PC-9 (cell line): Measurements from ENCODE around the gene RASSF4.

Experiments used
- EZH2 ChIP-seq: fragments of 200-600 bp; sonication (generic); IDR thresholded peaks from 2 replicates; pipeline ENCODE4 v1.8.0; 2017; ENCODE audit warnings: antibody characterized with exemption, low read depth
- TF ChIP-seq, protein P1 (sequence below): fragments of 200-600 bp; sonication (generic); conservative IDR thresholded peaks from 2 replicates; pipeline ENCODE4 v1.6.1; 2017; ENCODE audit warnings: mixed run types, antibody characterized with exemption, mild to moderate bottlenecking, moderate library complexity

DNA sequence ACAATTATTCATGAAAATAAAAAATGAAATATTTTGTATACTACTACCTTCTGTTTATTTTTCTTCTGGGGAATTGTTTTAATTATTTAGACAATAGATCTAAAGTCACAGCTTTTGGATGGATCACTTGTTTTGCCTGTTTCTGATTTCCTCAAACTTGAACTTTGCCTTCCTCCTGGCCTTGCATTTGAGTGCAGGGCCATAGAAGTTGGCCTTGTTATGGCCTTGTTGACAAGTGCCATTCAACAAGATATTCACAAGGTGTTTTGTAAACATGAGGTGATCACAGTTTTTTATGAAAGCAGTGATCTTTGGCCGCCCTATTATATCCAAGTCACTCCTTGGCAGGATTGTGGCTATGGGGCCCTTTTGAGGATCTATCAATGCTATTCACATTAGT, 45.7 kb downstream of the RASSF4 start:
- TF ChIP-seq, protein P1, sequence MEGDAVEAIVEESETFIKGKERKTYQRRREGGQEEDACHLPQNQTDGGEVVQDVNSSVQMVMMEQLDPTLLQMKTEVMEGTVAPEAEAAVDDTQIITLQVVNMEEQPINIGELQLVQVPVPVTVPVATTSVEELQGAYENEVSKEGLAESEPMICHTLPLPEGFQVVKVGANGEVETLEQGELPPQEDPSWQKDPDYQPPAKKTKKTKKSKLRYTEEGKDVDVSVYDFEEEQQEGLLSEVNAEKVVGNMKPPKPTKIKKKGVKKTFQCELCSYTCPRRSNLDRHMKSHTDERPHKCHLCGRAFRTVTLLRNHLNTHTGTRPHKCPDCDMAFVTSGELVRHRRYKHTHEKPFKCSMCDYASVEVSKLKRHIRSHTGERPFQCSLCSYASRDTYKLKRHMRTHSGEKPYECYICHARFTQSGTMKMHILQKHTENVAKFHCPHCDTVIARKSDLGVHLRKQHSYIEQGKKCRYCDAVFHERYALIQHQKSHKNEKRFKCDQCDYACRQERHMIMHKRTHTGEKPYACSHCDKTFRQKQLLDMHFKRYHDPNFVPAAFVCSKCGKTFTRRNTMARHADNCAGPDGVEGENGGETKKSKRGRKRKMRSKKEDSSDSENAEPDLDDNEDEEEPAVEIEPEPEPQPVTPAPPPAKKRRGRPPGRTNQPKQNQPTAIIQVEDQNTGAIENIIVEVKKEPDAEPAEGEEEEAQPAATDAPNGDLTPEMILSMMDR = no peak
- no peak for TF ChIP-seq EZH2
